ENCODE data around the gene NCAM1. TPM values are rescaled to one million over a fixed set of nuclear protein-coding genes. Genes with fewer than 3 reads are reported as not detected.

NCAM1 gene
- total RNA-seq, 1 donor from 2014 or later: 0.90 TPM

GRCh38 chr11:113251281-113251680 lies 290.1 kb downstream of the NCAM1 start:
- no peak for DNase-seq (ENCODE audit: low read depth in 2 of 2)

- no peak for DNase-seq (ENCODE audit: low read depth in 2 of 2)
Observed at GRCh38 chr11:113253406-113253805, 292.2 kb downstream of the NCAM1 start.

GRCh38 chr11:113255096-113255495 lies 293.9 kb downstream of the NCAM1 start:
- DNase-seq (ENCODE audit: low read depth in 2 of 2): no peak

GRCh38 chr11:113255741-113256140 lies 294.5 kb downstream of the NCAM1 start:
- DNase-seq (ENCODE audit: low read depth in 2 of 2): no peak

- DNase-seq (ENCODE audit: low read depth in 2 of 2): no peak
Observed at GRCh38 chr11:113256431-113257202, 295.4 kb downstream of the NCAM1 start.

GRCh38 chr11:113260096-113260425 lies 298.8 kb downstream of the NCAM1 start:
- no peak for DNase-seq (ENCODE audit: low read depth in 2 of 2)

GRCh38 chr11:113260541-113260940 lies 299.3 kb downstream of the NCAM1 start:
- DNase-seq (ENCODE audit: low read depth in 2 of 2): no peak

GRCh38 chr11:113261709-113262475 lies 300.7 kb downstream of the NCAM1 start:
- no peak for DNase-seq (ENCODE audit: low read depth in 2 of 2)

GRCh38 chr11:113262594-113262993 lies 301.4 kb downstream of the NCAM1 start:
- no peak for DNase-seq (ENCODE audit: low read depth in 2 of 2)

GRCh38 chr11:113263458-113264259 lies 302.4 kb downstream of the NCAM1 start:
- no peak for DNase-seq (ENCODE audit: low read depth in 2 of 2)

- DNase-seq (ENCODE audit: low read depth in 2 of 2): no peak
Observed at GRCh38 chr11:113265362-113265761, 304.1 kb downstream of the NCAM1 start.

GRCh38 chr11:113267493-113267892 lies 306.3 kb downstream of the NCAM1 start:
- no peak for DNase-seq (ENCODE audit: low read depth in 2 of 2)

- DNase-seq (ENCODE audit: low read depth in 2 of 2): no peak
Observed at GRCh38 chr11:113269096-113269495, 307.9 kb downstream of the NCAM1 start.

- DNase-seq (ENCODE audit: low read depth in 2 of 2): no peak
Observed at GRCh38 chr11:113269636-113270035, 308.4 kb downstream of the NCAM1 start.

GRCh38 chr11:113270080-113270479 lies 308.9 kb downstream of the NCAM1 start:
- DNase-seq (ENCODE audit: low read depth in 2 of 2): no peak

GRCh38 chr11:113271551-113272245 lies 310.5 kb downstream of the NCAM1 start:
- DNase-seq (ENCODE audit: low read depth in 2 of 2): no peak

- no peak for DNase-seq (ENCODE audit: low read depth in 2 of 2)
Observed at GRCh38 chr11:113272281-113272680, 311.1 kb downstream of the NCAM1 start.

GRCh38 chr11:113272927-113273615 lies 311.9 kb downstream of the NCAM1 start:
- DNase-seq (ENCODE audit: low read depth in 2 of 2): no peak

- DNase-seq (ENCODE audit: low read depth in 2 of 2): no peak
Observed at GRCh38 chr11:113273720-113274119, 312.5 kb downstream of the NCAM1 start.

GRCh38 chr11:113274713-113275582 lies 313.7 kb downstream of the NCAM1 start:
- DNase-seq (ENCODE audit: low read depth in 2 of 2): no peak

All from dermis microvascular lymphatic vessel endothelial cell (primary cell).